IgD-negative memory B cell (primary cell): Measurements from ENCODE around the gene GRIK2. TPM values are rescaled to one million over a fixed set of nuclear protein-coding genes. Genes with fewer than 3 reads are reported as not detected.

ENCODE experiments used
- H3K27ac Mint-ChIP-seq, 3 donors: one replicate each; pipeline ENCODE4 v1.8.0; 2020 to 2022; ENCODE audit warnings: mild to moderate bottlenecking in 3 of 3, mixed read lengths in 3 of 3, moderate library complexity in 1 of 3
- H3K27me3 Mint-ChIP-seq: one replicate; pipeline ENCODE4 v1.8.0; 2021; ENCODE audit warnings: mixed read lengths
- H3K36me3 Mint-ChIP-seq: one replicate; pipeline ENCODE4 v1.8.0; 2020; ENCODE audit warnings: mild to moderate bottlenecking, mixed read lengths
- H3K4me1 Mint-ChIP-seq, 3 donors: one replicate each; pipeline ENCODE4 v1.8.0; 2020 to 2022; ENCODE audit warnings: mixed read lengths in 3 of 3, mild to moderate bottlenecking in 1 of 3
- H3K4me3 Mint-ChIP-seq, 4 donors: one replicate each; pipeline ENCODE4 v1.8.0; 2020 to 2022; ENCODE audit warnings: mild to moderate bottlenecking in 4 of 4, mixed read lengths in 4 of 4, moderate library complexity in 3 of 4
- H3K9me3 Mint-ChIP-seq, 3 donors: one replicate each; pipeline ENCODE4 v1.8.0; 2020 to 2021; ENCODE audit warnings: mixed read lengths in 3 of 3, mild to moderate bottlenecking in 1 of 3
- polyA plus RNA-seq: library from polyadenylated mRNA; unstranded; fragments of 300-500 nt; fragmentation: Illumina TruSeq; gene quantifications from one replicate; pipeline ENCODE4 v1.2.3, GENCODE V29; 2021

GRIK2 gene
- polyA plus RNA-seq, 1 donor from 2014 or later: not detected

DNA sequence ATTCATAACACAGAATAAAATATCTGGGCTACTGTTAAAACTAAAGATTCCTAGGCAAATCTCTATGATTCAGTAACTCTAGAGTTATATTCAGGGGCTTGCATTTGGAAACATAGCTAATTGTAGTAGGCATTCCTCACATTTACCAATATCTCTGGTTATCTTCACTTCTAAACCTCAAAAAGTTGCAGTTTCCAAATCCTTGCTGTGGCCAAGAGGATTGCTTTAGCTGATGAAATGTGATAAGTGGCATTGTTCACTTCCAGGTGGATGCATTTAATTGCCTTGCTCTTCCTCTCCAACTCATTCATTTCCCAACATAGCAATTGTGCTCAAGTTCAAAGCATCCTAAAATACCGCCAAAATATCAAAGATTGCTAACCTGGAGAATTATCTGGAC, 246.6 kb downstream of the GRIK2 start:
- H3K9me3 Mint-ChIP-seq: peaks cover 0 to 2% (median 1%) of the 10 kb centered on the region in 3 donors
- H3K27ac Mint-ChIP-seq: no peak overlapping the region
- no peaks in the 10 kb centered on the region for H3K27me3 Mint-ChIP-seq
- H3K36me3 Mint-ChIP-seq: no peaks in the 10 kb centered on the region
- H3K4me1 Mint-ChIP-seq: peaks cover 0 to 2% (median 0%) of the 10 kb centered on the region in 3 donors
- H3K4me3 Mint-ChIP-seq: no peak overlapping the region

DNA sequence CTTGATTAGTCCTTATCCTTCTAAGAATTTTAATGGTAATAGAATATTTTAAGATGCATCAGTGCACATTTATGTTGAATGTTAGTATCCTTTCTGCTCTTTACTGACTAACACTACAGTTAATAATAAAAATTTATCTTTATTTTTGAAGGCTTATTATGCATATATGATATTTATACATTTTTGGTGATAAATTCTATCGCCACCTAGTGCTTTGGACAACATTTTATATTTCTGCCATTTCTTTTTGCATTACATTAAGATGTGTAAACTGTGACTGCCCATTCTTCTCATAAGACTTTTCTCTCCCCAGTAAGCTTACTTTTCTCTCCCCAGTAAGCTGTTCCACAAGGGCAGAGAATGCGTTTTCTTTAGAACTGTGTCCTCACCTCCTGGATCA, 252.3 kb downstream of the GRIK2 start:
- no peak overlapping the region for H3K4me3 Mint-ChIP-seq
- H3K36me3 Mint-ChIP-seq: no peaks in the 10 kb centered on the region
- peaks cover 0 to 2% (median 0%) of the 10 kb centered on the region in 3 donors for H3K4me1 Mint-ChIP-seq
- peaks cover 0 to 3% (median 0%) of the 10 kb centered on the region in 3 donors for H3K9me3 Mint-ChIP-seq
- H3K27ac Mint-ChIP-seq: no peak overlapping the region
- H3K27me3 Mint-ChIP-seq: no peaks in the 10 kb centered on the region

DNA sequence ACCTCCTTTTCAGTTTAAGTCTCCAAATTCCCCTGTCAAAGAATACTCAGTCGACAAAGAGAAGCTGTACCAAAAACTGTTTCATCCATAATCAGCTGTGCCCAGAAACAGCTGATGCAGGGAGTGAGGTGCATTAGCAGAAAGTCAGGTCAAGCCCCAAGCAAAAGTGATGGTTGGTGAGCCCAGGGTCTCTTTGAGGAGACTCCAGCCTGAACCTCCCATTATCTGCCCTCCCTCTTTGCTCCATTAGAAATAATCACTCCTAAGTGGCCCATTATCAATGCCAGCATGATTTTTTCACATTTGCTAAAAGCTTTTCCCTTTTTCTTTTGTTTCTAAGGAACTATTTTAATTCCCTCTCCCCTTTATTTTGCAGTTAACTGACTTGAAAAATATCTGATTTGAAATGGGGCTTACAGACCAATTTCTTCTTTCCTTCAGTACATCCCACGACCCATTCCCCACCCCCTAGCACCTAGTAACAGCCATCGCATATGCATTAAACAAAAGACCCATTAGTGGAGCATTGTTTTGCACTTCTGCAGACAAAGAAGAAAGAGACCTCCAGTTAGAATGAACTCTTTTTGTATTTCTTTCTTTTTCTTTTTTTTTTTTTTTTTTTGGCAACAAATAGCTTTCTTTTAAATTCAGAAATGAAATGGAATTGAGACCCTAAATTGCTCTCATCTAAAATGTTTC, 257.0 kb downstream of the GRIK2 start:
- H3K27ac Mint-ChIP-seq: no peak overlapping the region
- no peaks in the 10 kb centered on the region for H3K27me3 Mint-ChIP-seq
- H3K36me3 Mint-ChIP-seq: no peaks in the 10 kb centered on the region
- H3K4me3 Mint-ChIP-seq: no peak overlapping the region
- peaks cover 2 to 6% (median 3%) of the 10 kb centered on the region in 3 donors for H3K9me3 Mint-ChIP-seq
- peaks cover 0 to 2% (median 0%) of the 10 kb centered on the region in 3 donors for H3K4me1 Mint-ChIP-seq

DNA sequence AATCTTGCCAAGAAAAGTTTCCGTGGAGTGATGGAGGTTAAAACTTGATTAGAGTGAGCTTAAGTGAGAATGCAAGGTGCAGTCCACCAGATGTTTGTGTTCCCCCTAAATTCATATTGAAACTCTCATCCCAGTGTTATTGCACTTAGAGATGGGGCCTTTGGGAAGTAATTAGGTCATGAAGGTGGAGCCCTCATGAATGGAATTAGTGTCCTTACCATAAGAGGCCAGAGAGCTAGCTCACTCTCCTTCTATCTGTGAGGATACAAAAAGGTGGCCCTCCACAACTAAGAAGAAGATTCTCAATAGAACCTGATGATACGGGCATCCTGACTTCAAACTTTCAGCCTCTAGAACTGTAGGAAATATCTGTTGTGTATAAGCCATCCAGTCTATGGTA, 258.6 kb downstream of the GRIK2 start:
- Mint-ChIP-seq H3K4me1 (peaks cover 0 to 2% (median 0%) of the 10 kb centered on the region in 3 donors), H3K27me3 (no peaks in the 10 kb centered on the region), H3K27ac (no peak overlapping the region), H3K36me3 (no peaks in the 10 kb centered on the region), H3K9me3 (peaks cover 3 to 5% (median 4%) of the 10 kb centered on the region in 3 donors), H3K4me3 (no peak overlapping the region)

DNA sequence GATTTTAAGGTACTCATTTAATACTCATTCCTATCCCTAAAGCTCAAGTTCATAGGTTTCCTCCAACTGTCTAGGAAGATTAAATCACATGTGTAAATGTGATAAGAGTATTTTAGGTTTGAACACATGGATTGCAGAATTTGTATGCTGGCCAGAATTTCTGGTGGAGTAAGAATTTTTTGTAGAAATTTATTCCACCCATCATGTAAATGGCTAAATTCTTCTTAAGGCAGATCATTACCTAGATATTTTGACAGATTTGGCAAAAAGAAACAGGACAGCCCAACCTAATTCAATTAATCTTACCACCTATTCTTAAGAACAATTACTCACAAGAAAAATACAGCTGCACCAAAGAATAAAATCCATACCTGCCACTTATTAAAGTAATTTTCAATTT, 261.6 kb downstream of the GRIK2 start:
- Mint-ChIP-seq H3K27ac (no peak overlapping the region), H3K36me3 (no peaks in the 10 kb centered on the region), H3K9me3 (peaks cover 3 to 14% (median 4%) of the 10 kb centered on the region in 3 donors), H3K4me1 (peaks cover 0 to 2% (median 0%) of the 10 kb centered on the region in 3 donors), H3K27me3 (no peaks in the 10 kb centered on the region), H3K4me3 (no peak overlapping the region)

DNA sequence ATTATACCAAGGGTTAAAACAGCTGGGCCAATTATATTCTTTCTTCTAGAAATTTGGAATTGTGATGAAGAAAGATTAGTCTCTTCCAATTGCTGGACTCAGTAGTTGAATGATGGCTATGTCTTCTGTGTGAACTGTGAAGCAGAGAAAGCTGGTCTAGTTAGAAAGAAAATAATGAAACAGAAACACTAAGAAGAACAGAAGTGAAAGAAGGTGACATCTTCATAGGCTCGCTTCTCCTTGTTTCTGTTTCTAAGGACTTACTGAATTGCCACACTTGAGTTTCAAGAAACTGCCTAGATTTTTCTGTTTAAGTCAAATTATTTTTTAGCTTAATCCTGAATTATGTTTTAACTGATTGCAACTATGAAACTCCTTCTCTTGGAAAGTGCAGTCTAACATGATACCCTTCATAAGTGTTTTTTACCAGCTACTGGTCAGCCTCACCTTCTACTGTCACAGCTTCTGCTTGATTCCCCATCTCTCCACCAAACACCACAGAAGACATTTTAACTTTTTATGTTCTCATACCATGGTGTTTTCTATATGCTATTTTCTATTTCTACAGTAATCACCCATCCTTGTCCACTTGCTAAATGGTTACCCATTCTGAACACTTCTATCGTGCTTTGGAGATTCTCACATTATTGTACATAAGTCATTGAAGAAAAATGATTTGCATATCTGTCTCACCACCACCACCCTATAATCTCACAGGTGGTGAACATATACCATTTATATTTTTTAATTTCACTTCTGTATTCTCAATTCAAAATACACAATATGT, 268.8 kb downstream of the GRIK2 start:
- H3K27me3 Mint-ChIP-seq: no peaks in the 10 kb centered on the region
- no peaks in the 10 kb centered on the region for H3K4me1 Mint-ChIP-seq
- no peaks in the 10 kb centered on the region for H3K36me3 Mint-ChIP-seq
- no peak overlapping the region for H3K4me3 Mint-ChIP-seq
- H3K9me3 Mint-ChIP-seq: peaks cover 0 to 18% (median 2%) of the 10 kb centered on the region in 3 donors
- H3K27ac Mint-ChIP-seq: no peak overlapping the region

DNA sequence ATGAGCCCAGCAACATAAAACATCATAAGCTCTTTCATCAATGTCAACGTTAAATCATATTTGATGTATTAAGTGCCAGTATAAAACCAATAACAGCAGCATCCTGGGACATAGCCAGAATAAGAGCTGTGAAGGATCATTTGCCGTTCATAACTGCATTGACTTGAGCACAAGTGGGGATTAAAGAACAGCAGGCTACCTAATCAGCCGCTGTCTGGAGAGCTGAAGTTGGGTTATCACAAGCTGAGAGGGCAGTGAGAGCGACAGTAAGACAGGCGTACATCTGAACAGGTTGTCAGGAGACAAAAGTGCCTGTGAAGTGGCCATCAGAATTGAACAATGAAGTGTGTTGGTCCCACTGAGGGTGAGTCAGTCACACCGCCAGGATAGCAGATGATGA, 269.6 kb downstream of the GRIK2 start:
- Mint-ChIP-seq H3K27me3 (no peaks in the 10 kb centered on the region), H3K4me3 (no peak overlapping the region), H3K36me3 (no peaks in the 10 kb centered on the region), H3K9me3 (peaks cover 0 to 15% (median 2%) of the 10 kb centered on the region in 3 donors), H3K27ac (no peak overlapping the region), H3K4me1 (no peaks in the 10 kb centered on the region)

DNA sequence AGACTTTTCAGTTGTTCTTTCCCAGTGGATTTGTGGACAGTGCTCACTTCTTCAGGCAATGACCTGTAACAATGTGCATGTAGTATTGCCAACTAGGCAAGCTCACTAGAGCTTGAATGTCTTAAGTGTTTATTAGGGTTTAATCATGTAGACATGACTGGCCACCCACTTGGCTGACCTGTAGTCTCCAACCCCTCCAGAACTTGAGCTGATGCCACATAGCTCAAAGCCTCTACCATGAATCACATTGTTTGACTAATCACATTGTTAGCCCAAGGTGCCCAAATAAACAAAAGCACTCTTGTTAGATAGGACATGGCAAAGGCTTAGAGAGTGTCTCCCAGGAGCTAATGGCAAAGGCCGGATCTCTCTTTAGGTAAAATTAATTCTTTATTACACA, 272.7 kb downstream of the GRIK2 start:
- Mint-ChIP-seq H3K4me1 (no peaks in the 10 kb centered on the region), H3K9me3 (peaks cover 0 to 9% (median 2%) of the 10 kb centered on the region in 3 donors), H3K27ac (no peak overlapping the region), H3K36me3 (no peaks in the 10 kb centered on the region), H3K4me3 (no peak overlapping the region), H3K27me3 (no peaks in the 10 kb centered on the region)

DNA sequence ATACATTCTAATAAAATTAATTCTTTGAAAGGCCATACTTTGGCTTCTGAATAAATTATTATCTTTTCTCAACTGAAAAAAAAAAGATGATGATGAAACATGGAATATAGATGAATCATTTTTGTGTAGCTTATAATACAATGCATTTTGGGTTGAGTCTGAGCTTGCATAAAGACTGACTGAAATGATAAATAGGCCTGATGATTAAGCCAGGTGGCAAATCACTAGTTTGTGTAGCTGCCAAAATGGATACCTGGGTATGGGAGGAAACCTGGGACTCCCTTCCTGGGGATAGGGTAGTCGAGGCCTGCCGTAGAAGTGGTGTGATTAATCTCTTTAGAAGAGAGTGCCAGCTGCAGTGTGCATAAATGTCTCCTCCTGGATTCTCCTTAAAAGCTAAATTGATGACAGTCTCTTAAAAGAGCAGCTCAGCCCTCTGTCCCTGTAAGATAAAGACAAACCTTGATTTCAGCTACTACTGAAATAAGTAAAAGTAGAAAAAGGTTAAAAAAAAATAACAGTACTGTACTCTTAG, 275.1 kb downstream of the GRIK2 start:
- H3K27ac Mint-ChIP-seq: no peak overlapping the region
- H3K4me1 Mint-ChIP-seq: no peaks in the 10 kb centered on the region
- no peak overlapping the region for H3K4me3 Mint-ChIP-seq
- H3K36me3 Mint-ChIP-seq: no peaks in the 10 kb centered on the region
- H3K27me3 Mint-ChIP-seq: no peaks in the 10 kb centered on the region
- H3K9me3 Mint-ChIP-seq: peaks cover 0 to 5% (median 2%) of the 10 kb centered on the region in 3 donors

DNA sequence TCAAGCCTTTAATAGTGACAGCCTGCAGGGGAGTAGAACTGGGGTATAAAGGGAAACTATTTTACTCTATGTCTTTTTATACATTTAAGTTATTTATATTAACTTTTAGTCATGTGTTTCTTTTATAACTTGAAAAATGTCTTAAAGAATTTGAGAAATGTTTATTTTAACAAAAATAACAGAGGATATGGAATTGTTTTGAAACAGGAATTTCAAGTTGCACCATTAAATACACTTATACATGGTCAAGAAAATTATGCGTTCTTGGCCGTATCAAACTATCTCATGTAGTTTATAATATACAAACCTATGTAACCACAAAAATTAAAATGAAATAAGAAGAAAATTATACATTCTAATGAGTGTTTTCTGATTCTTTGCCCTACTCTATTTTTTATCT, 282.7 kb downstream of the GRIK2 start:
- Mint-ChIP-seq H3K27me3 (no peaks in the 10 kb centered on the region), H3K9me3 (no peaks in the 10 kb centered on the region), H3K4me3 (no peak overlapping the region), H3K4me1 (no peaks in the 10 kb centered on the region), H3K36me3 (no peaks in the 10 kb centered on the region), H3K27ac (no peak overlapping the region)

DNA sequence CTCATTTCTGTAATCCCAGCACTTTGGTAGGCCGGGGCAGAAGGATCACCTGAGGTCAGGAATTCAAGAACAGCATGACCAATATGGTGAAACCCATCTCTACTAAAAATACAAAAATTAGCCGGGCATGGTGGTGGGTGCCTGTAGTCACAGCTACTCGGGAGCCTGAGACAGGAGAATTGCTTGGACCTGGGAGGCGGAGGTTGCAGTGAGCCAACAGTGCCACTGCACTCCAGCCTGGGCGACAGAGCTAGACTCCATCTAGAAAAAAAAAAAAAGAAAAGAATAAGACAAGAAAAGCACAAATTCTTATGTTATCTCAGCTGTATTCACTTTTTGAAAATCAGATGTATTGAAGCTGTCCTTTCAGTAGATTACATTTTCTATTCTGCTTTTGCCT, 289.4 kb downstream of the GRIK2 start:
- Mint-ChIP-seq H3K4me3 (no peak overlapping the region), H3K27me3 (no peaks in the 10 kb centered on the region), H3K27ac (no peak overlapping the region), H3K4me1 (no peaks in the 10 kb centered on the region), H3K36me3 (no peaks in the 10 kb centered on the region), H3K9me3 (no peaks in the 10 kb centered on the region)

DNA sequence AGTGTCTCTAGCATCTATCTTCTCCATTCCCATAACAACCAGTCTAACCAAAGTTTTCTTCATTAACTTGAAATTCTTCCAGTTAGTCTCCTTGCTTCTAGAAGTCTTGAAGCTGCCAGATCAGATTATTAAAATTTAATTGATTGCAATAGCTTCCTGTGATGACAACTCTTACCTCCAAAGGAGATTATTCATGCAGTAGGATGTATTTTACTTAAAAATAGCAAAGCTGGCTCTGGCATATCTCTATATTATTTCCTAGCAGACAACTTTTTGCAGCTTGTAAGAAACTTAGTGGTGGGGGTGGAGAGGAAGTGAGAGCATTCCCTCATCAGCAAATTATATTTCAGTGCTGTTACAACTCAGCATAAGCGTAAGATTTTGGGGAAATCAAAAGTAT, 290.4 kb downstream of the GRIK2 start:
- H3K36me3 Mint-ChIP-seq: no peaks in the 10 kb centered on the region
- H3K9me3 Mint-ChIP-seq: no peaks in the 10 kb centered on the region
- no peak overlapping the region for H3K4me3 Mint-ChIP-seq
- no peaks in the 10 kb centered on the region for H3K4me1 Mint-ChIP-seq
- no peaks in the 10 kb centered on the region for H3K27me3 Mint-ChIP-seq
- H3K27ac Mint-ChIP-seq: no peak overlapping the region

DNA sequence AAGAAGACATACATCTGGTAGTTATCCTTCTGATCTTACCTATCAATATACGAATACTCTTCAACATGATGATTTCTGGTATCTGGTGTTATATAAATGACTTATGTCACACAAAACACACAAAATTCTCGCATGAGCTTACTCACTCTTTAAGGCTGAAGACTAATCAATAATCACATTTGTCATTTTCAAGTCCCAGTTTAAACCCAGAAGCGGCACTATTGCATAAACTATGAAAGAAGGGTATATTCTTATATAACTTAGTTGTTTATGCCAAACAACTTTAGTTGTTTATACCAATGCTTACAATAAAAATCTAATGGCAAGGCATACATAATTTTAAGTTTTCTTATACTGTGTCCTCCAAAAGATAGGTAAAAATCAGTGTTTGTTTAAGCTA, 293.1 kb downstream of the GRIK2 start:
- H3K4me1 Mint-ChIP-seq: no peaks in the 10 kb centered on the region
- no peak overlapping the region for H3K4me3 Mint-ChIP-seq
- no peaks in the 10 kb centered on the region for H3K27me3 Mint-ChIP-seq
- H3K36me3 Mint-ChIP-seq: no peaks in the 10 kb centered on the region
- H3K27ac Mint-ChIP-seq: no peak overlapping the region
- H3K9me3 Mint-ChIP-seq: no peaks in the 10 kb centered on the region

DNA sequence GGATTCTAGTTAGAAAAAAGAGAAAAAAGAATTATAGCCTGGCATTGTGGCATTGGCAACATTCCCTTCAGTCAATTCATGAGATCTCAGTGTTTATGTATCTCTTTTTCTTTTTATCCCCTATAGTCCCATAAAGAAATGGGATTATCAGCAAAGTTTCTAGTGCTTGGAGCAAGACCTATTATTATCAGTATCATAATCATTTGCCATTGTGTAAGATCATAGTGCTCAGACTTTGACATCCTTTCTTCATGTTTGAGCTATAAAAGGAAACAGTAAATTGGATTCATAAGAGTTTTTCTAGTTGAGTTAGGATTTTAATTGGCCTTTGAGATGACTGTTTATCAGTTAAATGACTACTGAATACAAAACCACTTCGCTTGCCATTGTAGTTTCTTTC, 295.6 kb downstream of the GRIK2 start:
- H3K4me3 Mint-ChIP-seq: no peak overlapping the region
- H3K27ac Mint-ChIP-seq: no peak overlapping the region
- H3K36me3 Mint-ChIP-seq: no peaks in the 10 kb centered on the region
- H3K4me1 Mint-ChIP-seq: no peaks in the 10 kb centered on the region
- no peaks in the 10 kb centered on the region for H3K27me3 Mint-ChIP-seq
- no peaks in the 10 kb centered on the region for H3K9me3 Mint-ChIP-seq

DNA sequence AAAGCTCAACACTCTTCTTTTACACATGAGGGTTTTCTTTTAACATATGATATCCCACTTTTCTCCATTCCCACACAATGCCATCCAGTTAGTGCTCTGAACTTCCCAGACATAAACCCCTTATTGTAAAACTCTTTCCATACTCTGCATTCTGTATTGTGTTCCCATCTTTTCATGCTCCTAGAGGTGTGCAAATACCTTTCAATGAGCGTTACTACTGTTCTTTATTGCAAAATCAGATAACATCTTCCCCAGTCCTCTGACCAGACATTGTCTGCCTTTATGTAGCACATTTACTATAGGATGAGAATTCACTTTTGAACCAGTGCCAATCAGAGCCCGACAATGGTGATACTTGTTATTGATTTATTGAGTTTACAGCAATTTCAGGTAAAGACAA, 296.2 kb downstream of the GRIK2 start:
- Mint-ChIP-seq H3K9me3 (no peaks in the 10 kb centered on the region), H3K4me1 (no peaks in the 10 kb centered on the region), H3K27ac (no peak overlapping the region), H3K27me3 (no peaks in the 10 kb centered on the region), H3K36me3 (no peaks in the 10 kb centered on the region), H3K4me3 (no peak overlapping the region)
